ENCODE measurements around the gene ERICH4. TPM values are rescaled to one million over a fixed set of nuclear protein-coding genes. Genes with fewer than 3 reads are reported as not detected.
A peak's percentile ranks its signal among the peaks of the same experiment; 100 is the strongest.

The ERICH4 gene
- total and polyA plus RNA-seq, 8 donors = not detected

- TF ChIP-seq POLR2AphosphoS5 (IDR thresholded peaks at IDR 0.05) (no peak), EP300 (IDR thresholded peaks at IDR 0.05) (no peak), POLR2A (IDR thresholded peaks at IDR 0.05) (no peak), CTCF (IDR thresholded peaks at IDR 0.05) (no peak)
- Histone ChIP-seq H3K27me3 (no peaks in the 10 kb centered on the region), H3K4me3 (no peak overlapping the region), H3K4me1 (peaks cover 12 to 74% (median 26%) of the 10 kb centered on the region in 4 donors), H3K27ac (no peak overlapping the region), H3K36me3 (peaks cover 39 to 69% (median 63%) of the 10 kb centered on the region in 4 donors), H3K9me3 (no peaks in the 10 kb centered on the region)
- intact Hi-C loops (cut with DNase I; ENCODE audit: low total_unique reads) = no loop called here
- peak in 1 of 2 donors; percentile 60 for DNase-seq
- 71 to 96% (median 82%) methylated on average over 10 to 11 of the region's 11 CpGs for WGBS, 5 donors
Observed at GRCh38 chr19:41411968-41412265, 31.0 kb upstream of the ERICH4 start.

DNA sequence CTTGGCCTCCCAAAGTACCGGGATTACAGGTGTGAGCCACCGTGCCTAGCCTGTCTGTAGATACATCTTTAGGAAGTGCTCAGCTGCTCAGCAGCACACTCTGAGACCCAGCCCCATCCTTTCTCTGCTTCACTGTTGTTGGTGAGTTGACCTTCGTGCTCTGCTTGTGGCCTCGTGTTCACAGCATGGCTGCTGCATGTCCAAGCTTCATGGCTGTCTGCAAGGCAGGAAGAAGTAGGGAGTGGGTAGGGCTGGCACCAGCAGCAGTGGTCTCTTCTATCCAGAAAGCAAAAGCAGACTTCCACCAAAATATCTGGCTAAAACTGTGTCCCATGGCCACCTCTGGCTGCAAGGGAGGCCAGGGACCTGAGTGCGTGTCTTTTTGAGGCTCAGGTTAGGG lies 30.0 kb upstream of the ERICH4 start:
- no peak for DNase-seq
- Histone ChIP-seq H3K4me3 (no peak overlapping the region), H3K27me3 (no peaks in the 10 kb centered on the region), H3K9me3 (no peaks in the 10 kb centered on the region), H3K4me1 (peaks cover 12 to 64% (median 26%) of the 10 kb centered on the region in 4 donors), H3K27ac (no peak overlapping the region), H3K36me3 (peaks cover 43 to 73% (median 72%) of the 10 kb centered on the region in 4 donors)
- 87 to 100% (median 98%) methylated on average over 5 of the region's 5 CpGs for WGBS, 5 donors
- intact Hi-C loops (cut with DNase I; ENCODE audit: low total_unique reads) = no loop called here
- TF ChIP-seq POLR2AphosphoS5 (IDR thresholded peaks at IDR 0.05) (no peak), POLR2A (IDR thresholded peaks at IDR 0.05) (no peak), CTCF (IDR thresholded peaks at IDR 0.05) (no peak), EP300 (IDR thresholded peaks at IDR 0.05) (no peak)

DNA sequence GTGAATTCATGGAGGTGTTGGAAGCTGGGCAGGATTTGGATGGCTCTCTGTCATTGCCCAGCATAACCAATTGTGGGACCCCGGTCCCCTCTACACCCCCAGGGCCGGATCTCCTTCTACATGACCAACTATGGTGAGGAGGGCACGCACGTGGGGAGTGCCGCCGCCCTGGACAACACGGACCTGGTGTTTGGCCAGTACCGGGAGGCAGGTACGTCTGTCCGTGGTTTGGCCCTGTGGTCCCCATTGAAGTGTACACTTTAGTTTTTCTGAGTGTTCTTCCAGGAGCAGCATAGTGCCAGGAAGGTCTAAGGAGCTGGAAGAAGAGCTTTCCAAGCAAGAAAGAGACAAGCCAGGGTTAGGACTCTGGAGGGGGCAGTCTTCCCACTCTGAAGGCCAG lies 29.0 kb upstream of the ERICH4 start:
- WGBS, 5 donors = 88 to 92% (median 90%) methylated on average over 10 of the region's 10 CpGs
- Histone ChIP-seq H3K9me3 (no peaks in the 10 kb centered on the region), H3K36me3 (peaks cover 53 to 83% (median 82%) of the 10 kb centered on the region in 4 donors), H3K27ac (no peak overlapping the region), H3K27me3 (no peaks in the 10 kb centered on the region), H3K4me3 (no peak overlapping the region), H3K4me1 (peaks cover 10 to 54% (median 20%) of the 10 kb centered on the region in 4 donors)
- intact Hi-C loops (cut with DNase I; ENCODE audit: low total_unique reads) = no loop called here
- no peak for TF ChIP-seq POLR2AphosphoS5 (IDR thresholded peaks at IDR 0.05)
- TF ChIP-seq POLR2A (IDR thresholded peaks at IDR 0.05) = no peak
- TF ChIP-seq CTCF (IDR thresholded peaks at IDR 0.05) = no peak
- TF ChIP-seq EP300 (IDR thresholded peaks at IDR 0.05) = no peak
- no peak for DNase-seq

DNA sequence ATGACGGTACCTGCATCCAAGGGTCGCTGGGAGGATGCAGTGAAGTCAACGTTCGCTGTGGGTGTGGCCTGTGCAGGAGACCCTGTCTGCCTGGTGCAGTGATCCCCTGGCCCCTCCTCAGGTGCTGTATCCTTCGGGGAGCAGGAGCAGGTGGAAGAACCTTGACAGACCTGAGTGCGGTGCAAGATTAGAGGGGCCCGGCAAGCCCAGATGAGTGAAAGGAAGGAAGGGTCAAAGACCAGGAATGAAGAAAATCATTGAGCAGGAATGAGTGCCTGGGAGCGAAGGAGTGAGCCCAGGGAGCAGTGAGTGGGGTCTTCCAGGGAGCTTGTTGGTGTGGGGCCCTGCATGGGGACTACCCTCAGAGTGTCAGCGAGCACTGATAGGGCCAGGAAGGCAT lies 28.5 kb upstream of the ERICH4 start:
- 85 to 90% (median 85%) methylated on average over 8 to 9 of the region's 9 CpGs for WGBS, 5 donors
- no peaks in the 10 kb centered on the region for H3K9me3 ChIP-seq
- peaks cover 58 to 88% (median 87%) of the 10 kb centered on the region in 4 donors for H3K36me3 ChIP-seq

More for the DNA sequence above, 28.5 kb upstream of the ERICH4 start:
- Histone ChIP-seq H3K27ac (no peak overlapping the region), H3K27me3 (no peaks in the 10 kb centered on the region), H3K4me1 (peaks cover 6 to 49% (median 15%) of the 10 kb centered on the region in 4 donors), H3K4me3 (no peak overlapping the region)
- no peak for DNase-seq
- intact Hi-C loops (cut with DNase I; ENCODE audit: low total_unique reads) = no loop called here
- TF ChIP-seq CTCF (IDR thresholded peaks at IDR 0.05) = no peak
- TF ChIP-seq POLR2A (IDR thresholded peaks at IDR 0.05) = no peak
- no peak for TF ChIP-seq EP300 (IDR thresholded peaks at IDR 0.05)
- no peak for TF ChIP-seq POLR2AphosphoS5 (IDR thresholded peaks at IDR 0.05)
